ENCODE results near the gene CACNB3. TPM values are rescaled to one million over a fixed set of nuclear protein-coding genes. Genes with fewer than 3 reads are reported as not detected.

CACNB3 gene
- total and polyA plus RNA-seq, 2 of the 13 experiments (the other 11 are each of a cell fraction or from before 2014, with no cell fraction given): 0.29 to 0.54 TPM

DNA sequence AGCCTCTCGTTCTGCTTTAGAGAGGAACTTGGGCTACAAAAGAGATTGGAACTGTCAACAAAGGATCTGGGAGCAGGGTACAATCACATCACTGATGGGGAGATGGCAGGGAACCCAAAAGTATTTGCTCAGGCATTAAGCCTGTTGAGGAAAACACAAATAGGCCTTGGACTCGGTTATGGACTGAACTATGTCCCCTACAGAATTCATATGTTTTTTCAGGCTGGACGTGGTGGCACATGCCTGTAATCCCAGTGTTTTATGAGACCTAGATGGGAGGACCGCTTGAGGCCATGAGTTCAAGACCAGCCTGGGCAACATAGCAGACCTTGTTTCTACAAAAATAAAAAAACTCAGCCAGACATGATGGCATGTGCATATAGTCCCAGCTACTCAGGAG, 19.8 kb downstream of the CACNB3 start:
- Histone ChIP-seq H3K27ac (ENCODE audit: extremely low read length, insufficient read depth, low read length) (peak overlapping the region; percentile 44), H3K4me3 (replicated peaks in 1 of 3; ENCODE audit: insufficient read depth in 1 of 3, low read depth in 2 of 3, low read length in 3 of 3) (no peak overlapping the region), H3K79me2 (ENCODE audit: insufficient read depth, low read length) (no peaks in the 10 kb centered on the region), H2AFZ (ENCODE audit: low read length) (no peak overlapping the region), H3K9ac (ENCODE audit: insufficient read depth, low read depth, low read length) (no peak overlapping the region), H3K27me3 (ENCODE audit: control insufficient read depth in 1 of 2, insufficient read depth in 2 of 2, low read length in 2 of 2) (no peaks in the 10 kb centered on the region), H3K9me3 (ENCODE audit: low read length) (no peaks in the 10 kb centered on the region), H3K4me1 (ENCODE audit: insufficient read depth, low read length) (peaks cover 17% of the 10 kb centered on the region), H4K20me1 (ENCODE audit: insufficient read depth, low read length) (no peaks in the 10 kb centered on the region), H3K36me3 (replicated peaks in 1 of 2; ENCODE audit: control insufficient read depth in 1 of 2, insufficient read depth in 2 of 2, low read length in 2 of 2) (peaks cover 27 to 54% of the 10 kb centered on the region in 2 experiments), H3K4me2 (ENCODE audit: low read depth, low read length) (no peak overlapping the region)
- intact Hi-C loops (cut with micrococcal nuclease; ENCODE audit: unreplicated experiment) (no loop called here), in situ Hi-C loops (cut with HindIII; ENCODE audit: extremely low pct_ligation_motif_present, low pct_unique_long_range_greater_than_20kb) (no loop called here)
- ChIA-PET POLR2A (no interaction called here), CTCF (ENCODE audit: low intra/inter-chr PET ratio, low total read pairs) (no interaction called here)
- DNase-seq (ENCODE audit: low spot score): peak; percentile 29
- BruUV-seq (replicated peaks): no TSS peak
- ATAC-seq: peak; percentile 80
- FAIRE-seq: no peak
- 51% methylated on average over 4 of the region's 4 CpGs for WGBS (ENCODE audit: low lambda C conversion rate)
- TF ChIP-seq ZNF276 (CRISPR knock-in tag; IDR thresholded peaks at IDR 0.05; ENCODE audit: low read depth): no peak
- TF ChIP-seq ZNF75D (CRISPR knock-in tag; IDR thresholded peaks at IDR 0.05; ENCODE audit: borderline replicate concordance): no peak
- TF ChIP-seq ZNF446 (CRISPR knock-in tag; IDR thresholded peaks at IDR 0.05): no peak
- no peak for TF ChIP-seq SMC3 (IDR thresholded peaks at IDR 0.05; ENCODE audit: low read length)
- no peak for TF ChIP-seq RBAK (CRISPR knock-in tag; IDR thresholded peaks at IDR 0.05)
- peak; percentile 56; the same call in 1 of the 2 replicates for TF ChIP-seq ADNP (CRISPR knock-in tag; IDR thresholded peaks at IDR 0.05)
- no peak for TF ChIP-seq ZNF3 (CRISPR knock-in tag; IDR thresholded peaks at IDR 0.05)
- TF ChIP-seq RAD21 (CRISPR knock-in tag; IDR thresholded peaks at IDR 0.05): no peak
- TF ChIP-seq RFXANK (CRISPR knock-in tag; IDR thresholded peaks at IDR 0.05): no peak
- TF ChIP-seq PRMT3 (CRISPR knock-in tag; IDR thresholded peaks at IDR 0.05; ENCODE audit: borderline replicate concordance, low read depth): no peak
- no peak for TF ChIP-seq ZNF350 (CRISPR knock-in tag; IDR thresholded peaks at IDR 0.05; ENCODE audit: borderline replicate concordance, low read depth)
- TF ChIP-seq FOXP1 (IDR thresholded peaks at IDR 0.05): no peak
- TF ChIP-seq FOXP1 (CRISPR knock-in tag; IDR thresholded peaks at IDR 0.05): no peak
- TF ChIP-seq, protein P1, sequence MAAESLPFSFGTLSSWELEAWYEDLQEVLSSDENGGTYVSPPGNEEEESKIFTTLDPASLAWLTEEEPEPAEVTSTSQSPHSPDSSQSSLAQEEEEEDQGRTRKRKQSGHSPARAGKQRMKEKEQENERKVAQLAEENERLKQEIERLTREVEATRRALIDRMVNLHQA (CRISPR knock-in tag; IDR thresholded peaks at IDR 0.05): no peak
- no peak for TF ChIP-seq TOPORS (CRISPR knock-in tag; IDR thresholded peaks at IDR 0.05)
- TF ChIP-seq ARNT2 (CRISPR knock-in tag; IDR thresholded peaks at IDR 0.05; ENCODE audit: low read depth): no peak
- no peak for TF ChIP-seq PCBP1 (IDR thresholded peaks at IDR 0.05; ENCODE audit: borderline replicate concordance, low read depth, low read length)
- no peak for TF ChIP-seq FOXA3 (CRISPR knock-in tag; IDR thresholded peaks at IDR 0.05)
- no peak for TF ChIP-seq ZNF563 (CRISPR knock-in tag; IDR thresholded peaks at IDR 0.05)
- TF ChIP-seq RXRA (CRISPR knock-in tag; IDR thresholded peaks at IDR 0.05): no peak
- no peak for TF ChIP-seq THAP9 (CRISPR knock-in tag; IDR thresholded peaks at IDR 0.05; ENCODE audit: borderline replicate concordance)
- no peak for TF ChIP-seq XRCC5 (optimal IDR thresholded peaks at IDR 0.05; ENCODE audit: low read length)
- no peak for TF ChIP-seq BCL3 (CRISPR knock-in tag; IDR thresholded peaks at IDR 0.05)
